NCI-H82 treated with DMSO at 0.1 percent for 48 hours (cell line): ENCODE results near the gene IHH.

ENCODE experiments used
- DNase-seq: peaks from one replicate; lab custom pipeline; 2025; ENCODE audit not compliant: unreplicated experiment; lab: John Stamatoyannopoulos, UW

Gene IHH

GRCh38 chr2:219020604-219021365 is 39.9 kb downstream of the IHH start:
- no peak for DNase-seq

- no peak for DNase-seq
These were observed 41.3 kb downstream of the IHH start for GRCh38 chr2:219019436-219019835.

- DNase-seq = no peak
These were observed 42.0 kb downstream of the IHH start for GRCh38 chr2:219018726-219019125.

- no peak for DNase-seq
These were observed 42.4 kb downstream of the IHH start for GRCh38 chr2:219018286-219018685.

GRCh38 chr2:219017201-219017931 is 43.4 kb downstream of the IHH start:
- no peak for DNase-seq

- no peak for DNase-seq
These were observed 44.0 kb downstream of the IHH start for GRCh38 chr2:219016721-219017120.

GRCh38 chr2:219010873-219011272 is 49.8 kb downstream of the IHH start:
- no peak for DNase-seq

- no peak for DNase-seq
These were observed 50.5 kb downstream of the IHH start for GRCh38 chr2:219010162-219010756.

GRCh38 chr2:219009294-219009693 is 51.4 kb downstream of the IHH start:
- DNase-seq = no peak
